GM21360 (cell line): ENCODE measurements around the gene NOD2.
A peak's percentile ranks its signal among the peaks of the same experiment; 100 is the strongest.

Experiments used
- ATAC-seq: cut with Tn5 transposase; IDR thresholded peaks from one replicate; pipeline ENCODE4 v1.9.1; 2021; ENCODE audit warnings: mild to moderate bottlenecking, moderate library complexity; ENCODE audit not compliant: unreplicated experiment

The NOD2 gene

DNA sequence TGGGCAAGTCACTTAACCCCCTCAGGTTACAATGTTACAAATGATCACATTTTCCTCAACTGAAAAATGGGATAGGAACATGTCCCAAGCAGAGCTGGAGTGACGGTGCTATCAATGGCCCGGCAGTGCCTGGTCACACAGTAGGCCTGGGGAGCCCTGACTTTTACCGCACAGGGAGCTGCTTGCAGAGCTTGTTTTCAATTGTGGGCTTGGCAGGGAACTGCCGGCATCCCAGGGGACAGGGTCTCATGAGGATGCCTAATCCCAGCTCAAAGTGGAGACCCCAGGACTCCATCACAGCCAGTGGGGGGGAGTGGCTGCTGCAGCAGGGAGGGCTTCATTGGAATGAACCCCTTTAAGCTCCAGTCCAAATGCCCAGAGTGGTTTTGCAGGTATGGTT is 23.7 kb upstream of the NOD2 start:
- ATAC-seq: no peak

DNA sequence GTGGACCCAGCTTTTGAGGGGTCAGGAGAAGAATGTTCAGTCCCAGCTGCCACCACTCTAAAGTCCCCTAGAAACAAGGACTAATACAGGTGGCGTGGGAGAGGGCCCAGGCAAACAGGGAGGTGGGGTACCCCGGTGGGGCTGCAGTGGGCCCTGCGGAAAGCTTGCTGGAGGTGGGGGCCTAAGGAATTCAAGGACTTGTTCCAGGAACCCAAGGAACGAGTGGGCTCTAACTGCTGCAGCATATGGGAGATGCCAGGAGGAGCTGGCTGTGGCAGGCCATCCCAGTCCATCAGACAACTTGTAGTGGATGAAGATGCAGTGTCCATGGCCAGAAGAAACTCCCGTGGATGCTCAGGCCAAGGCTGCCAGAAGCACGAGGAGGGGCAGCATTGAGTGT is 22.9 kb upstream of the NOD2 start:
- ATAC-seq: no peak

DNA sequence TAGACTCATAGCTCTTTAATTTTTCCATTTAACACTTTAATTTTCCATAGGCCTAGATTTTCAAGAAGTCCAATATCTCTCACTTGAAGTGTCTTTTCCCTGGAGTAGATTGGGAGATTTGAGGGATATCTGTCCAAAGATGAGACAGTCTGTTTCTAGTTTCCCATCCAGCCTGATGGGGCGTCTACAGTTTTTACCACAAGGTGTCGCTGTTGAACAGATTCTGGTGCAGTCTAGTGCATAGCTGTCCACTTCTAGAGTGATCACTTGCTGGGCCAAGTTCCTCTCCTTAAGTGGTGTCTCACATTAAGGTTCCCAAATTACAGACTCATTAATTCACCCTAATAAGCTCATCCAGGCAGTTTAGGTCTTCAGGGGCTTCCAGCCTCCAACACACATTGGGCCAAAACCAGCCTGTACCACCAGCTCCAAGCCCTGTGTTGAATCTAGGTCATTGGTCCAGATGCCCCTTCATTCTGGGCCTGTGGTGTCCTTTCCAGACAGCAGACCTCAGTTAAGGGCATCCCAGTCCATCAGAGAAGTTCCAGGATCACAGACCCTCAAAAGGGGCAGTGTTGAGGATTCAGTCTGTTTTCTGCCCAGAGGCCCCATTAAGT is 21.7 kb upstream of the NOD2 start:
- ATAC-seq: no peak

DNA sequence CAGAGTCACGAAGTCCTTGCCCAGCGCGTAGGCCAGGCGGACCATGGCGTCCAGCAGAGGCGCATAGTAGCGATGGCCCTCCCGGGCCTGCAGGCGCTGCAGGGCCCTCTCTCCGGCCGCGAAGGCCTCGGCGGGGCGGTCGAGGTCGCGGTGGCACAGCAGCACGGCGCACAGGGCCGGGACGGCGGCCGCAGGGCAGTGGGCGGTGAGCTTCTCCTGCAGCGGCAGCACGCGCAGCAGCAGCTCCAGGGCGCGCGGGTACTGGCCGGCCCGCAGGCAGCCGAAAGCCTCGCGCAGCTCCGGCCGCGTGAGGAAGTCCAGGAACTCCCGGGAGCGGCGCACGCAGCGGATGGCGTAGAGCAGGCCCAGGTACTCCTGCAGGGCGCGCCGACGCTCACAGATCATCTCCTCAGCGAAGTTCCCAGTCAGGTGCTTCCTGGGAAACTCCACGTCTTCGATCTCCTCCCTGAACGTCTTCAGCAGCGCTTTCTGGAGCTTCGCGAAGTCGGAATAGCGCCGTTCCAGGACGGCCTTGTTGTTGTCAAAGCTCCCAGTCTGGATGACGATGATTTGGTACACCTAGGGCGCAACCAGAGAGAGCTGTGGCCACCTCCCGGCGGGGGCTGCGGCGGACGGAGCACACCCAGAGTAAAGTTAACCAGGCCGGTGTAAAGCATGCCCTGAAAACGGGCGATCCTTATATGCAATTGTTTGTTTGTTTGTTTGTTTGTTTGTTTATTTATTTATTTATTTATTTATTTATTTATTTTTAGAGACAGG is 19.7 kb upstream of the NOD2 start:
- no peak for ATAC-seq

DNA sequence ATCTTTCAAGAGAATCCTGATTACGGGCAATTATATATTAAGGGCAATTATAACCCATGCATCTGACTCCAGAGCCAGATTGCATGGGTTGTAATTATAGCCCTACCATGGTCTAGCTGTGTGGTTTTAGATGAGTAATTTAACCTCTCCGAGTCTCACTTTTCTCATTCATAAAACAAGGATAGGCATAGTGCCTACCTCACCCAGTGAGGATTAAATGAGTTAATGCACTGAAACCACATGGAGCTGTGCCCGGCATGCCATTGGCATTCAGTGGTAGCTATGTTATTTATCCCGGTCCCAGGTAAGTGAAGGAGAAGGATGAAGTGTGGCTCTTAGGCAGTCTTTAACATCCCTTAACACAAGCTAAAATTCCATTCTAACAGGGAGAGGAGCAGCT is 18.6 kb upstream of the NOD2 start:
- no peak for ATAC-seq

DNA sequence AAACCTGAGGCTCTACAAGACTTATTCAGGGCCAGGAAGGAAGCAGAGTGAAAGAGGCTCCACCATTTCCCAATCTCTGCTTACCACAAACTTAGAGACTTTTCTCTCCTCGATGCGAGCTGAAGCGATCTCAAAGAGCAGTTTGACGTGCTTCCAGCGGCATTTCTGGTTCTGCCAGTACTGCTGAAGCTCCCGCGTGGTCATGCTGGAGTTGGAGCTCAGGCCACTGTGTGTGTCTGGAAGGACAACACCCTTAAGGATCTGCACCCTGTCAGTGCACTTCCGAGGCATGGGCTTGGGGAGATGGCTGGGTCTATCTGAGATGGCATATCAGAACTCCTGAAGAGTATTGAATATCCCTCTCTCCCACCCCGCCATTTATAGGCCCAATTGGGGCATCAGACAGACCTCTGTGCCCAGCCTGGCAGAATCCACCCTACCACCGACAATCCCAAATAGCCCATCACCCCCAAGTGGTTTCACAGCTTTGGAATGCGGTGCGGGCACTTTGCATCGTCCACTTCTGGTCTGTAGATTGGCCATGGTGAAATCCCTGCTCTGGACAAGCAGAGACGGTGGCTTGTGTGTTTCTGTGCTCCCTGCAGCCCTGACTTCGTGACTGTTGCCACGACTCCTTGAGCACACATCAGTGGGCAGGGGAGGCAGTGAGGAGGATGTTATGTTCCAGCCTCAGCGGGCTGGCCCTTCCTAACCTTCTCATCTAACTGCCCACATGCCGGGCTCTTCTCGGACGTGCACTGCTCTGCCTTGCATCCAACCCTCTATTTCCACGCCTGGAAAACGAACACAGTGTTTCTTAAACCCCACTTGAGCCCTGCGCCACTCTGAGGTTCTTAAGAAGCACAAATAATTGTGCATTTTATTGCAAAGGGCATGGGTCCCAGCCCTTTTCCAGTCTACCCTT is 17.5 kb upstream of the NOD2 start:
- no peak for ATAC-seq

DNA sequence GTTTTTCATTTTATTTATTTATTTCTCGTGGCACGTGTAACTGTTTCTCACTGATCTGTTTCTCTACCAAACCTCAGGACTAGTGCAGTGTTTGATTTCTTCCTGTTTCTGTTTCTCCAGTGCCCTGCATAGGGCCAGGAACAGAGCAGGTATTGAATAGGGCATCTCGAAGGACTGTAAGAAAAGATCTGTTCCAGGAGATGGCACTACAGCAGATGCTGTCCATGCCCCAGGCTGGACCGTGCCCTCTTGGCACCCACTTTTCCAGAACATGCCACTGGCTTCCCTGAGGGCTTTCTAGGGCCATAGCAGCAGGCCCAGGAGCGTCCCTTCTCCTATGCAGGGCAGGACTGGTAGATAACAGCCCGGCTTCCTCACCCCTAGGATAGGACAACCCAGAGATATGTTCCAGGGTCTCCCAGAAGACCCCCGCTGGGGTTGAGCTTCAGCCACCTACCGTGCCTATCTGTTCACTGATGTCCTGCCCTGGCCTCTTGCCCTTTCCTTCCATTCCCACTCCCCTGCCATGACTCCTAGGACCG is 16.7 kb upstream of the NOD2 start:
- ATAC-seq: no peak

DNA sequence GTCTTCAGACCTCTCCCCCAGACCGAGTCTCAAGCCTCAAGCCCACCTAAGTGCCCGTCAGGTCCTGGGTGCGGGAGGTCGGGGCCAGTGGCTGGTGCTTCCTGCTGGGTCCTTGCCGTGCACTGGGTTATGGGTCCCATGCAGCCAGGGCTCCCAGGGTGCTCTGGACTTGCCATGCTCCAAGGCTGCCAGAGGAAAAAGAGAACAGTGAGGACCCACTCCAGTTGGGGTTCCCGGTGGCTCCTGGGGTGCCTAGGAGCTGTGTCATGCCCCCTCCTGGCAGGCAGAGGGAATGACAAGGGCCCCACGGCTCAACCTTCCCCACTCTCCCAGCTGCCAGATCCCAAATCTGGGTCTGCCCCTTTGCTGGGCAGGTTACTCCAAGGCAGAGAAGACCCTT is 16.1 kb upstream of the NOD2 start:
- no peak for ATAC-seq

DNA sequence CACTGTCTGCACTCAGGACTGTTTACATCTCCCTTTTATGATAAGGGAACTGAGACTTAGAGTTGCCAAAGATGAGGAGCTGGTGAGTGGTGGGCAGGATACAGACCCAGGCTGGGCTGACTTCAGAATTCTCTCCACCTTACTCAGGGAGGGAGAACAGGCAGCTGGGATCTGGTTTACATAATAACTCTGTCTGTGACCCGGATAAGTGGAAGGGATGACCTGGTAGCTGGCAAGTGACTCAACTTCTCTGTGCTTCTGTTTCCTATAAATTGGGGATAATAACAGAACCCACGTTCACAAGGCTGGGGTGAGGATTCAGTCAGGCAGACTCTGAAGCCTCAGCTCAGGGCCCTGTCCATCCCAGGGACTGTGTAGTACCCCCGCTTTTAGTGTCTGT is 14.9 kb upstream of the NOD2 start:
- ATAC-seq: no peak

DNA sequence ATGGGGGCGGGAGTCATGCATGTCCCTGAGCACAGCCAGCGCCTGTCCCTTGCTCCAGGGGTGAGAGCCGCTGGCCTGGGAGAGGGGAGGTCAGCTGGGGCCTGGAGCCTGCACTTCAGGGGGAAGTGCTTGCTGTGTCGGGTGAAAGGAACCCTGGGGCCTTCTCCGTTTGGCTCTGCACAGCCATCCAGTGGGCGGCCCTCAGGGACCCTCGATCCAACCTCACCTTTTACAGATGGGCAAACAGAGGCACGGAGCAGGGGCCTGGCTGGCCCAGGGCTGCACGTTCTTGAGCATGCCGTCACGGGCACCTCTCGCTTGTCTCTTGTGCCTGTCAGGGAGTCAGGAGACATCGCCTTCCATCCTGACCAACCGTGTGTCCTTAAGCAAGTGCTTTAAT is 14.1 kb upstream of the NOD2 start:
- no peak for ATAC-seq

DNA sequence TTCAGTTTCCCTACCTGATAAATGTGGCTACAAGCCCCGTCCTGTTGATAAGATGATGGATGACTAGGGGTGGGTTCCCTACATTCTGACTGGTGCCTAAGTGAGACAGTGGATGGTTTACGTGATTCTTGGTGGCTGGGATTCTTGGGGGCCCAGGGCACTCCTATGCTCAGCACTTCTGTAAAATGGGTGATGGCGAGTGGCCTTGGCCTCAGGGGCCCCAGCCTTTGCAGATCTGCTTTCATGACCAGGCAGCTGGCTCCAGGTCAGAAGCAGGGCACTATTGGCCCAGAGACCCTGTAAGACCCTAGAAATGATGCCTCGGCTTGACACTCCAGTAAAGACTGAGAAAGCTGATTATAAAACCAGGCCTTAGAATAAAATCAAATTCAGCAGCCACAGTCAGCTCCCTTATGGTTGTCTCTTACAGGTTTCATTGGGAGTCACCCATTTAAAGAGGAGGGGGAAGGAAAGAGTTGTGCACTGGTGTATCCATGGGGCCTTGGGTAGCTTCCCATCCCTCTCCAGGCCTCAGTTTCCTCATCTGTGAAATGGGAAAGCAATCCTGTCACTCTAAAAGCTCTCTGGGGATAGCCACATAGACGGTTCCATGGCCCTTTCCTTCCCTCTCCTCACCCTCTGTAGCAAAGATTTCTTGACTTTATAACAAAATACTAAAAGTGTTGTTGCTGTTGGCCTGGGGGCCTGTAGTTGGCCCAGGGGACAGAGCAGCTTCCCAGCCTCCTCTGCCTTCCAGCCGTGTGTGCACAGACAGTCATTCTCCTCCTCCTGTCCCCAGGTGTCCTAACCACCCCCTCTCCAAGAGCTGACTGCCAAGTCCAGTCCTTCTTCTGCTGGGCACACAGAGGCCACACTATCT is 13.5 kb upstream of the NOD2 start:
- ATAC-seq: no peak

DNA sequence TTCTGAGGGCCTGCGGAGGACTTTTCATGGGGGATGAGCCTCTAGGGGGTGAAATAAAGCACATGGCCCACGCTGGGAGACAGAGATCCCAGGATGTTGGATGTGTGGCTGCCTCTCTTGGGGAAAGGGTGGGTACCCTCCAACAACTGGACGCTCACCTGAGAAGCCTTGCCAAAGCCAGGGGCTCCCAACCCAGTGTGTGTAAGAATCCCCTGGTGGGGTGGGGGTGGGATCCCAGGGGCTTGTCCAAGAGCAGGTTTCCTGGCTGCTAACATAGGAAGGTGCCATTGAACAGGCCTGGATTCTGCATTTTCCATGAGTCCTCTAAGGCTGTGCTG is 12.9 kb upstream of the NOD2 start:
- ATAC-seq: no peak

DNA sequence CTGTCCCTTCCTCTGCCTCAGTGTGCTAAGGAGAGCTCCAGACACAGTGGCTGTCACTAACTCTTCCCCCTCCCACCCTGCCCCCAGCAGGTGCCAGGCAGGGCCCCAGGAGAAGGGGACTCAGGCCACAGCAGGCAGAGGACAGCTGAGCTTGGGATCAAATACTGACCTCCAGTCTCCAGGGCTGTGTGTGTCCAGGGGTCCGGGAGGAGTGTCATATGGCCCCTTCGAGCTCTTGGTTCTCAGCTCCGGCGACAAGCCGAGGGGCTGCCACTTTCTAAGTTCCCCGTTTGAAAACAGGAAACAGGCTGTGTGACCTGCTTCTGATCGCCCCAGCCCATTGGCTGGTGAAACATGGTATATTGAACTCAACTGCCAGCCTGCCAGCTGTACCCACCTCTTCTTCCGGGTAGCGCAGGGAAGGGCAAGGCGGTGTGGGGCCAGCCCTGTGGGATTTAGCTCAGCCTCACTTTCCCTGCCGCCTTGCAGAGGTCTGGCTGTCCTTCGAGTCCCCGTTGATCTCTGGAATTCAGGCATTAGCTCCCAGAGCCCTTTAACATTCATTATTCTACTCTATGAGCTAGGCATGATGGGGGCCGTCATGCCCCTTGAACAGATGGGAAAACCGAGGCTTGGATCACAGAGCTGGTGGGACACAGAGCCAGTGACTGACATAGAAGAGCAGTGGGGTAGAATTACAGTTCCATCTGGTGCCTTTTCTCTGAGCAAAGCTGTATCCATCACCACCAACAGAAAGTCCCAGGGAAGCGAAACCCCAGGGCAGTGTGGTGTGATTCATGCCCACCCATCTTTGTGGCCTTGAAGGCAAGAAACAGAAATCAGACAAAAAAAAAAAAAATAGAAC is 12.2 kb upstream of the NOD2 start, which contains the start of gene SNX20:
TSS of gene SNX20 (minus strand) at position 292 of the 865 bp plus-strand sequence. CDS start 3,786 bp downstream, outside the sequence.
- peak; percentile 33 for ATAC-seq

DNA sequence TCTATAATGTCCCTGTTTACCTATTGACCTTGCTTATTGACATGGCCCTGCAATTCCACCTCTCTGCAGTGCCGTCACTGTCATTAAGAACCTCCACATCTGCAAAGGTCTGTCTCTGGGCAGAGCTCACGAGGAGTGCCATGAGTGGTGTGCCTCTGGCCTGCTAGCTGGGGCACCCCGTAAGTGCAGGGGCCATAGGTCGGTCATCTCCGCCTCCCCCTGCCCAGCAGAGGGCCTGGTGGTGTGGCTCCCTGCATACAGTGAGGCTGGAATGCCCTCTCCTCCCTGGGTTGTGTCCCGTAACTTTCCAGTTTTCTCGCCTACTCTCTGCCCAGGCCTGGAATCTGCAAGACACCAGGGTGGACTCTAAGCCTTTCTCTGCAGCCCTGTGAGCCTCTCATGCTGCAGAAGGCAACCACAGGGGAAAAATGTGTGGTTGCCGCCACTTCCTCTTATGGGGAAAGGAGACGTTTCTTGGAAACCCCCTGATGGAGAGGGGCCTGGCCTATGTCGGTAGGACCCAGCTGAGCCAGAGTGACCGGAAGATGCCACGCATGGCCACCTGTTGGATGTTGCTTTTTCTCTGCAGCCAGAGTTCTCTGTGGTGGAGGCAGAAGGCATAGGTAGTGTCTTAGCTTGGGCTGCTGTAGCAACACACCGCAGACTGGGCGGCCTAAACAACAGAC is 9.6 kb upstream of the NOD2 start:
- ATAC-seq: peak; percentile 71

DNA sequence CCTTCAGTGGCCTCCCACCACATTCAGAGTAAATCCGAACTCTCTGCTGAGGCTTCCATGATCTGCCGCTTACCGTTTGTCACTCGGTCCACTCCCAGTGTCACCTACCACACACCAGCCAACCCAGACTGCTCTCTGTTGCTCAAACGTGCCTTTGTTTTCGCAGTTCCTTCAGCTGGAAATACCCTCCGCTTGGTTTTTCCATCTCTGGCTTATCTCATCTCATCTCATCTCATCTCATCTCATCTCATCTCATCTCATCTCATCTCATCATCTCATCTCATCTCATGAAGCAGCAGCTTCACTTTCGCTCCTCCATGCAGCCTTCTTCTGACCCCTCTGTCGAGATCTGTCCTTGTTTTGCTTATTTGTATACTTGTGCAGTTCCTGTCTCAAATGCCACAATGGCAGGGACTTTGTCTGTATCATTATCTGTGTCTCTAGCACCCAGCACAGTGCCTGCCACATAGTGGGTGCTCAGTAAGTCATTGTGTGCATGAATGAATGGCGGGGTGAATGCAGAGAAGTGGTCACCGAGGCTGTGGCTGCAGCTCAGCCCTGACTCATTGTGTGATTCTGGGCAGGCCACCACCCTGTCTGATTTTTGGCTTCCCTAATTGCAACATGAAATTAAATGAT is 8.5 kb upstream of the NOD2 start:
- no peak for ATAC-seq

DNA sequence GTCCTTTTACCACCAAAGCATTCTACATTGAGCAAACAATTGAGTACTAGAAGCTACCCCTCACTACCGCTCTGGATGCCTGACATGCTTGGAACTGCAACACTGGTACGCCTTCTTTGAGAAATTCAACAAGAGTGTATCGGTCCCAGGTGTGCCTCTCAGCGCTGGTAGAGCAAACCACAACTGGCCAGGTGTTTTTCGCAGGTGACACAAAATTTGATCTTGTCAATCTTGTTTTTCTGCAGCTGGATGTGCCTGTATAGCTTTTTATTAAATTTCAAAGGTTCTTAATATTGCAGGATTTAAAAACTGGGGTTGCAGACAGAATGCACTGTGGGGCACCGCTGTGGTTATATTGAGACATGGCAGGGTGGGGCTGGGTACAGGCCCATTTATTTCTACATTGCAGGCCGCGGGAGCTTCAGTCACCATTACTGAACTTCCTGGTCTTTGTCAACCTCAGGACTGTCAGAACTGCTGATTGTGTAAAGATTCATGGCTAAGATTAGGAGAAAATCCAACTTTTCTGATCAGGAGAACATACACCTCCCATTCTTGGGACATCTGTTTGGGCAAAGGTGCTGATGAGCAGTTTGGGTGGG is 7.8 kb upstream of the NOD2 start:
- no peak for ATAC-seq

DNA sequence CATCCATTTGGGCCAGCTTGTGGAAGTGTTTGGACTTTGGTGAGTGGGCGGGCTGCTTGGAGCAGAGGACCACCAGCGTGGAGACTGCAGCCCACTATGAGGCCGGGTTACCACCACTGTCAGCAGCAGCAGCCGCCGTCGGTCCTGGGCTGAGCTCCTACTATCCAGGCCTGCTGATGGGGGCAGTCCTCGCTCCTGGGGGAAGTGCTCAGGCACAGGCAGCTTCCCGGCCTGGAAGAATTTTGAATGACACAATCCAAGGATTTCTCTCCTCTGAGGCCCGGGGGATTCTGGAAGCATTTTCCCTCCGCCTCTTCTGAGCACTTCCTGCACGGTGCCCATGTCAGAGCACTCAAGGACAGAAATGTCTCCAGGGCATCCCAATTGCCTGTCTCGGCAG is 5.3 kb upstream of the NOD2 start:
- ATAC-seq: no peak

DNA sequence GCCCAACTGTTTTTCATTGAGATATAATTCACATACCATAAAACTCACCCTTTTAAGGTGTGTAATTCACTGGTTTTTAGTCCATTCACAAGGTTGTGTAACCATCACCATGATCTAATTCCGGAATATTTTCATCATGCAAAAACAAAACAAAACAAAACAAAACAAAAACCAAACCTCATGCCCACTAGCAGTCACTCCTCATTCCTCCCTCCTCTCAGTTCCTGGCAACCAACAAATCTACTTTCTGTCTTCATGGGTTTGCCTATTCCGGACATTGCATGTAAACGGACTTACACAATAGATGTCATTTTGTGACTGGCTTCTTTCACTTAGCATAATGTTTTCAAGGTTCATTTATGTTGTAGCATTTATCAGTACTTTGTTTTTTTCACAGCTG is 4.5 kb upstream of the NOD2 start:
- no peak for ATAC-seq
